GM04503 (cell line): ENCODE data around the gene HIPK3.

Experiments used
- DNase-seq: peaks from one replicate; pipeline ENCODE4 v3.0.0-alpha.2; 2012; ENCODE audit warnings: low read depth

The HIPK3 gene

DNA sequence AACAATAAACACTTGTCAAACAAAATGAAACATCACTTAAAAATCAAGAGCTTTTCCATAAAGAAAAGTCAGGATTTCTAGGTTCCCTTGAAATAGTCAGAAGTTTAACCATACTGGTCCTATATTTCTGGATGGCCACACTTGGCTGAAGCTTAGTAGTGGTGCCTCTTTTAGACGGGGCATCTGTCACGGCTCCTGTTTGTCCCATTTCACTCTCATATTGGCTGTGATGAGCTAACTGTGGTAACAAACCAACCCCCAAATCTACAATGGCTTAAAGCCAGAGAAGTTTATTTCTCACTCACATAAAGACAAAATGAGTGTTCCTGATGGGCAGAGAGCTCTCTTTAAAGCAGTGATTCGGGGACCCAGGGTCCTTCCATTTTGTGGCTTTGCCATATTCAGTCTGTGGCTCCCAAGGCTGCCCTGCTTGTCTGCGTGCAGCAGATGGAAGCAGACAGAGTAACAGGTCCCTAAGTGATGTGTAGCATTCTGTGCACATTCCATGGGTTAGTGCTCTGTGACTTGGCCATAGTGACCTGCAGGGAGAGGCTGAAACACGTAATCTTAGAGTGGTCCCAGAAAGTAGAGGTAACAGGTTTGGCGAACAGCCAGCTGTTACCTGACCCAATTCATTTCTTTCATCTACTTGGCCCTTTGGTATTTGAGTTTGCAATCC, 137.4 kb downstream of the HIPK3 start:
- no peak for DNase-seq

GRCh38 chr11:33396361-33396760, 139.2 kb downstream of the HIPK3 start:
- no peak for DNase-seq

DNA sequence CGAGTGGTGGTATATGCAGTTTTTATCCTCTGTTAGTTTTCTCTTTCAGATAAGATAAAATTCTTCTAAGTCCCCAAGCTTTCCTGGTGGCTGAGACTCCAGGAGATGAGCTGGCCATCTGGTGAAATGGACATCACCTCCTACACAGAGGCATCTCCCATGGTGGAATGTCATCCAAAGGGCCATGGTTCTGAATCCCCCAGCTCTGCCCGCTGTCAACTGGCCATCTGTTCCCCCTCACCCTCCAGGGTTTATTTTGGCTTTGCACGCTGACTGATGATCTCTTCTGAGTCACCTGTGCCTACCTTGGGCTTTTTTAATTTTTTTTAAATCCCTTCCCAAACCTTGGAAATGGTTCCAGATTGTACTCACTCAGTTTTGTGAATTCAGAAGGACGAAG, 142.2 kb downstream of the HIPK3 start:
- DNase-seq, result no peak

DNA sequence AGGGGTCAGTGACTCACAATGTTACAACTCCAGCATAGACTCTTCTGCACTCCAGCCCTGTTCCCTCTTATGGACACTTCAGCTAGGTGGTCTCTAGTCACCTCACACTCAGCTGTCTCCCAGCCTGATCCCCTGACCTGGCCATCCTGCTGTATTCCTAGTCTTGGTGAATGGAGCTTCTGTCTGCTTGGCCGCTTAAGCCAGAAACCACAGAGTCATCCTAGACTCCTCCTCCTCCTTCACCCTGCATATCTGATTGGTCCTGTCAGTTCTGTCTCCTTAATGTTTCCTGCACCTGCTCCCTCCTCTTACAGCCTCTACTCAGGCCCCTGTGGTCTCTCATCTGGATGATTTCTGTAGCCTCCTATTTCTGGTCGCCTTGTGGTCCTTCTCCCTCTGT, 144.9 kb downstream of the HIPK3 start:
- DNase-seq, result no peak

GRCh38 chr11:33403344-33403743, 146.2 kb downstream of the HIPK3 start:
- no peak for DNase-seq

DNA sequence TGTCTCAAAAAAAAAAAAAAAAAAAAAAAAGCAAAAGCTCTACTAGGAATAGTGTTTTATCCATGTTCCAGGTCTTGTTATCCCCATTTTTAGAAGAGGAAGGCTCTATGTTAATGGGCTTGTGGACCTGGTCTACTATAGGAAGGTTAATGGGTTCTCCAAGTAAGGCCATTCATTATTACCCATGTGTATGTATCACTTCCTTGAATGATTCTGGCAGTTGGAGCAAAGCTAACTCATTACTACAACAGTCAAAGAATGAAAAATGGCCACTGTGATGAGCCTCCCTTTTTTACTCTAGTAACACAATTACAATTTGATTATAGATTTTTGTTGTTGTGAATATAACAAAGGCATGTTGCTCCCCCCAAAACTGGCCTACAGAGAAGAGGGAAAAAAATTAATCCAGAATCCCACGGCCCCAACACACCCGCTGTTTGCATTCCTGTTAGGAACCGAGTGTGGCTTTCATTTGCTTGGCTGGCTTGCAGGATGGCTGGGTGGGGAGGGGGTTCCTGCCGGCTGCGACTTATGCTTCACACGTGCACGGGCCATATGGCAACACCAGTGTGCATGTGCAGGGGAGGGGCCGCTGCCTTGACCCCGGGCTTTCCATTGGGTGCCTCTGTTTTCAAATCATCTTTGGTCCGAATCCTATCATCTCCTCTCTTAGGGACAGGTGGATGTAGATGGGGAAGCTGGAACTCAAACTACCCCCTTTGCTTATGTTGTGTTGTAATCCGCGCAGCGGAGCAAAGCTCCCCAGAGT, 148.8 kb downstream of the HIPK3 start:
- no peak for DNase-seq
